Mammary epithelial cell (primary cell): ENCODE data around the gene ASGR2.

ENCODE experiments used
- EZH2 ChIP-seq: IDR thresholded peaks from 2 replicates; pipeline ENCODE4 v1.6.1; 2012; ENCODE audit warnings: low read length, inconsistent platforms, borderline replicate concordance
- TF ChIP-seq, protein P1 (sequence below), 2 donors: IDR thresholded peaks in 1 of 2; conservative IDR thresholded peaks in 1 of 2; 2 replicates each; pipeline ENCODE4 v1.5.1; 2011 to 2012; ENCODE audit warnings: inconsistent platforms in 2 of 2, low read length in 2 of 2, mild to moderate bottlenecking in 2 of 2, control low read depth in 1 of 2, low read depth in 1 of 2; ENCODE audit not compliant: insufficient read depth in 1 of 2; ENCODE audit errors: extremely low read depth in 1 of 2

DNA sequence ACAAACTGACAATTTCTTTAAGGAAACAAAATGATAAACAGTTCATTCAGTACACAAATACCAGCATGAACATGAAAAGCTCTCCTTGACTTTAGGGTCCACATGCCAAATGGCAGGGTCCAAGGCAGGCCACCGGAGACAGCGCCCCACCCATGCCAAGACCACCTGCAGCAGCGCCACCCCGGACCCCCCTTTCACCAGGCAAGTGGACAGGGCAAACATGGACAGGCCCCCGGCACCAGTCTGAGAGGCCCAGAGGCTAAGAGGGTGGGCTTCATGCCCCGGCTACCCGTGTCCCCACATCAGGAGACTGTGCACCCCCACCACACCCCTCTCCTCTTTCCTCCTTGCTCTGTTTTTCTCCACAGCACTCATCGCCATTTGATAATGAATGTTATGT lies 14.7 kb upstream of the ASGR2 start:
- TF ChIP-seq, protein P1, sequence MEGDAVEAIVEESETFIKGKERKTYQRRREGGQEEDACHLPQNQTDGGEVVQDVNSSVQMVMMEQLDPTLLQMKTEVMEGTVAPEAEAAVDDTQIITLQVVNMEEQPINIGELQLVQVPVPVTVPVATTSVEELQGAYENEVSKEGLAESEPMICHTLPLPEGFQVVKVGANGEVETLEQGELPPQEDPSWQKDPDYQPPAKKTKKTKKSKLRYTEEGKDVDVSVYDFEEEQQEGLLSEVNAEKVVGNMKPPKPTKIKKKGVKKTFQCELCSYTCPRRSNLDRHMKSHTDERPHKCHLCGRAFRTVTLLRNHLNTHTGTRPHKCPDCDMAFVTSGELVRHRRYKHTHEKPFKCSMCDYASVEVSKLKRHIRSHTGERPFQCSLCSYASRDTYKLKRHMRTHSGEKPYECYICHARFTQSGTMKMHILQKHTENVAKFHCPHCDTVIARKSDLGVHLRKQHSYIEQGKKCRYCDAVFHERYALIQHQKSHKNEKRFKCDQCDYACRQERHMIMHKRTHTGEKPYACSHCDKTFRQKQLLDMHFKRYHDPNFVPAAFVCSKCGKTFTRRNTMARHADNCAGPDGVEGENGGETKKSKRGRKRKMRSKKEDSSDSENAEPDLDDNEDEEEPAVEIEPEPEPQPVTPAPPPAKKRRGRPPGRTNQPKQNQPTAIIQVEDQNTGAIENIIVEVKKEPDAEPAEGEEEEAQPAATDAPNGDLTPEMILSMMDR (conservative IDR thresholded peaks at IDR 0.05 in 1 of 2, IDR thresholded peaks at IDR 0.05 in 1 of 2; ENCODE audit: extremely low read depth in 1 of 2, insufficient read depth in 1 of 2, low read depth in 1 of 2, low read length in 2 of 2), result no peak
- TF ChIP-seq EZH2, result no peak
